Skeletal muscle tissue (tissue), 4 donors: ENCODE measurements around the gene ERVW-1. TPM values are rescaled to one million over a fixed set of nuclear protein-coding genes. Genes with fewer than 3 reads are reported as not detected.

Experiments used
- H3K27ac ChIP-seq: one replicate; pipeline ENCODE4 v1.7.0; 2013; ENCODE audit warnings: mild to moderate bottlenecking, low read depth, low read length, inconsistent platforms
- H3K27me3 ChIP-seq, 3 donors: one replicate each; pipeline ENCODE4 v1.7.0; 2013; ENCODE audit warnings: low read length in 3 of 3; ENCODE audit not compliant: control insufficient read depth in 3 of 3, insufficient read depth in 3 of 3
- H3K36me3 ChIP-seq, 3 donors: one replicate each; pipeline ENCODE4 v1.7.0; 2013; ENCODE audit warnings: low read length in 3 of 3; ENCODE audit not compliant: control insufficient read depth in 3 of 3, insufficient read depth in 3 of 3
- H3K4me1 ChIP-seq, 3 donors: one replicate each; pipeline ENCODE4 v1.7.0; 2013; ENCODE audit warnings: low read length in 3 of 3, mild to moderate bottlenecking in 3 of 3; ENCODE audit not compliant: control insufficient read depth in 3 of 3, insufficient read depth in 3 of 3
- H3K4me3 ChIP-seq, 3 donors: one replicate each; pipeline ENCODE4 v1.7.0; 2013; ENCODE audit warnings: low read length in 3 of 3
- H3K9ac ChIP-seq, 3 donors: one replicate each; pipeline ENCODE4 v1.7.0; 2013; ENCODE audit warnings: low read length in 3 of 3, mild to moderate bottlenecking in 3 of 3, moderate library complexity in 2 of 3, low read depth in 1 of 3
- H3K9me3 ChIP-seq, 3 donors: one replicate each; pipeline ENCODE4 v1.7.0; 2013; ENCODE audit warnings: low read length in 3 of 3; ENCODE audit not compliant: control insufficient read depth in 3 of 3
- total RNA-seq: library from RNA; depleted of rRNA; stranded (reverse); fragments of >200 nt; gene quantifications from one replicate; pipeline ENCODE4 v1.2.3, GENCODE V29; 2014
- donor health status: Osteomylitis.

Gene ERVW-1
- total RNA-seq, 1 donor from 2014 or later: not detected

DNA sequence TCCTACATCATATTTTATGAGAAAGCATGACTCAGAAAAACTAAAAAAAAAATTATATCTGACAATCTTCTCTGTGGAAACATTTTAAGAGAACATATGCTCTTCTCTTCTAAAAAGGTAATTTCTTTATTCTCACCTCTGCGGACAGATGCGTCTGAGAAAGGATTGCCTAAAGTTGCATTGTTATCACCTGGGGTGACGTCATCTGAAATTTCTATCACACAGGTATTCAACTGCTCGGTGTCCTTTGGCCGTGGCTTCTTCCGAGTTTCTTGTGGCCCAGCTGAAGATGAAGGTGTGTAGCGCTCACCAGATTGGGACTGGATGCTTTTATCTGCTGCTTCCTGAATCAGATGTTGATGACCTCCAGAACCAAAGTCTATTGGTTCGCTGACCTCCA lies 44.7 kb downstream of the ERVW-1 start:
- Histone ChIP-seq H3K27me3 (peaks cover 0 to 2% (median 0%) of the 10 kb centered on the region in 3 donors), H3K27ac (no peak overlapping the region), H3K4me3 (no peak overlapping the region), H3K36me3 (no peaks in the 10 kb centered on the region), H3K9me3 (no peaks in the 10 kb centered on the region), H3K9ac (no peak overlapping the region), H3K4me1 (no peaks in the 10 kb centered on the region)

DNA sequence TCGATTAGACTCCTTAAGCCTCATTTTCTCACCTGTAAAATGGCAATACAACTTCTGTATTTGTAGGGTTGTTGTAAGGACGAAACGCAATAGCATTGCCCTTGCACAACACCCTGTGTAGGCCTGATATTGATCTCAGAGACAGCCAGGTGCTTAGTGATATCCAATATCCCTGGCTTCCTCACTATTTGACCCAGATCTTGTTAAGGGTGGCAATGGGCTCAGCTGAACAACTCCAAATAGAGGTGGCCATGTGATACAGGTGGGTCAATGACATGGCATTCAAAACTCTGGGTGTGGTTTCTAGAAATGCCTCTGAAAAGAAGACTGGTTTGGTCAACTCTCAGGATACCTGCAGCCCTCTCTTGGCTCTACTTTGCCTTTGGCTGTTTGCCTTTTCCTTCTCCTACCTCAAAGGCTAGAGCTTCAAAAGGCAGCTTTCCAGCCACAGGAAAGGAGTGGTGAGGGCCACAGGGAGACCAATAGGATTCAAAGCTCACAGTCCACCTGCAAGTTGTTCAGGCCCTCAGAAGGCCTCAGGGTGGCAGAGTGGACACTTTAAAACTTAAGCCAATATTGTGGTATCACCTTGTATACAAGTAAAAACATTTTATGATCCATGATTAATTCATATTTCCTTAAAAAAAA lies 45.3 kb downstream of the ERVW-1 start:
- Histone ChIP-seq H3K9me3 (no peaks in the 10 kb centered on the region), H3K9ac (no peak overlapping the region), H3K27me3 (peaks cover 0 to 3% (median 0%) of the 10 kb centered on the region in 3 donors), H3K36me3 (no peaks in the 10 kb centered on the region), H3K4me1 (no peaks in the 10 kb centered on the region), H3K27ac (no peak overlapping the region), H3K4me3 (no peak overlapping the region)

DNA sequence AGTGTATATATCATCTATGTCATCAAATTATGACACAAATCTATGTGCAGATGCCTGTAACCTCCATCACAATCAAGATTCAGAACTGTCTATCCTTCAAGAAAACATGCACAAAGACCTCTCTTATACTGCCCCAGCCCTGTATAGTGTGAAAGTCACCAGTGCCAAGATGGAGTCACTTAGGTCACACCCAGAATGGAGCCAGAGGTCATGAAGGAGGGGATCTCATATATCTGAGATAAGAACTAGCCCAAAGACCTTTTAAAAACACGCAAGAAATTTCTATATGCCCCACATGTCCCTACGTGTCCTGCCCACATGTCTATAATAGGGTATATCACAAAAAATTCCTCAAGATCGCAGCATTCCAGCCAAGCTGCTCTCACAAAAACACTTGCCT lies 50.6 kb downstream of the ERVW-1 start:
- no peak overlapping the region for H3K9ac ChIP-seq
- H3K36me3 ChIP-seq: no peaks in the 10 kb centered on the region
- H3K4me1 ChIP-seq: peaks cover 0 to 3% (median 2%) of the 10 kb centered on the region in 3 donors
- no peaks in the 10 kb centered on the region for H3K9me3 ChIP-seq
- H3K27ac ChIP-seq: no peak overlapping the region
- peaks cover 4 to 9% (median 7%) of the 10 kb centered on the region in 3 donors for H3K27me3 ChIP-seq
- H3K4me3 ChIP-seq: no peak overlapping the region

DNA sequence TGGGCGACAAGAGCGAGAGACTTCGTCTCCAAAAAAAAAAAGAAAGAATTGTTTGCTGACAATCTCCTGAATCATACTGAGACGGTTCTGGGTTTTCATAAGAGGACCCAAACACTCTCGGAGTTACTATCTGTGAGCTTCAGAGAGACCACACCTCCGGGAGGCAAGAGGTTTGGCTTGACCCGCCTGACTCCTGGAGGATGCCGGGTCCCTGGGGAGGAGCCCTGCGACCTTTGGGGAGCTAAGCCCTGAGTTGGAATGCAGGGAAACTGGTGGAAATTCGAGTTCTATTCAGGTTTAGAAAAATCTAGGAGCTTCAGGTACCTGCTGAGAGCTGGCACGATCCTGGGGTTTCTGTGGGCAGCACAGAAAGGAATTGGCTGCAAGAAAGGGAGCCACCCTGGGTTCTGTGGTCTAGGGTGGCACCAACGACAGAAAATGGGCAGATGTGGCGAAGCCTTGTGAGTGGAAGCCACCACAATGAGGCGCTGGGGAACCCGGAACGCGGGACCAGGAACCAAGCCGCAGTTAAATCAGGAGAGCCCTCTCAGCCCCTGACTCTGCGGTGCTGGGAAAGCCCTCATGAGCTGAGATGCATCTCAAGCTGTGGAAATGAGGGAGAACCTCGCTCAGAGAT lies 52.3 kb downstream of the ERVW-1 start:
- Histone ChIP-seq H3K4me1 (peaks cover 0 to 3% (median 2%) of the 10 kb centered on the region in 3 donors), H3K36me3 (no peaks in the 10 kb centered on the region), H3K4me3 (no peak overlapping the region), H3K27me3 (peaks cover 4 to 9% (median 7%) of the 10 kb centered on the region in 3 donors), H3K27ac (no peak overlapping the region), H3K9me3 (no peaks in the 10 kb centered on the region), H3K9ac (no peak overlapping the region)

DNA sequence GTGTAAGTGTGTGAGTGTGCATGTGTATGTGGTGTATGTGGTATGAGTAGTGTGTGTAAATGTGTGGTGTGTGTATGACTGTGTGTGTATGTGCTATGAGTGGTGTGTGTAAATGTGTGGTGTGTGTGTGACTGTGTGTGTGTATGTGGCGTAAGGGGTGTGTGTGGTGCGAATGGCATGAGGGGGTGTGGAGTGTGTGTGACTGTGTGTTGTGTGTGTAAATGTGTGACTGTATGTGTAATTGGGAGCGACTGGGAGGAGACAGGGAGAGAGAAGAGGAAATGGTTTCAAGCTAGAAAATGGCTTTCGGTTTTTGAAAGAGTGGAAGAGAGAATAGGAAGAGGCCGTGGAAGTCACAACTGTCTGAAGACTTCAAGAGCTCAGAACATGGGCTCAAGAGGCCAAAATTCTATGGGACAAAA lies 54.0 kb downstream of the ERVW-1 start:
- Histone ChIP-seq H3K4me1 (peaks cover 0 to 3% (median 2%) of the 10 kb centered on the region in 3 donors), H3K27me3 (peaks cover 4 to 9% (median 7%) of the 10 kb centered on the region in 3 donors), H3K36me3 (no peaks in the 10 kb centered on the region), H3K9ac (no peak overlapping the region), H3K27ac (no peak overlapping the region), H3K4me3 (no peak overlapping the region), H3K9me3 (no peaks in the 10 kb centered on the region)

DNA sequence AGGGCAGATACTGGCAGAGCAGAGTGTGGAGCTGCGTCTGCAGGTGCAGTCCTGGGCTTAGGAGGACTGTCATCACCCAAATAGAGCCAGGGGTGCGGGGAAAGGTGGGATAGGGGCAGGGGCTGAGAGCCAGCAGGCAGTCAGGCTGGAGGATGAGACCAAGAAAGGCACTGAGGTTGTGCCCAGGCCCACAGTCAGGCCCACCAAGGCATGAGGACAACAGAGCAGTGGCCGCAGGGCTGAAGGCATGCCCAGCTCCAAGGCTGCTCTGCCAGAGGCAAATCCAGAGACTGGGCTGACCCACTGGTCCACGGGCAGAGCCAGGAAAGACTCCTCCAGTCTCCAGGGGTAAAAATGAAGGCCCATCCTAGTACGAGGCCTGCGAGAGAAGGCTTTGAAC lies 54.8 kb downstream of the ERVW-1 start:
- Histone ChIP-seq H3K27ac (no peak overlapping the region), H3K4me1 (peaks cover 0 to 3% (median 2%) of the 10 kb centered on the region in 3 donors), H3K27me3 (peaks cover 4 to 9% (median 7%) of the 10 kb centered on the region in 3 donors), H3K9me3 (no peaks in the 10 kb centered on the region), H3K36me3 (no peaks in the 10 kb centered on the region), H3K4me3 (no peak overlapping the region), H3K9ac (no peak overlapping the region)

DNA sequence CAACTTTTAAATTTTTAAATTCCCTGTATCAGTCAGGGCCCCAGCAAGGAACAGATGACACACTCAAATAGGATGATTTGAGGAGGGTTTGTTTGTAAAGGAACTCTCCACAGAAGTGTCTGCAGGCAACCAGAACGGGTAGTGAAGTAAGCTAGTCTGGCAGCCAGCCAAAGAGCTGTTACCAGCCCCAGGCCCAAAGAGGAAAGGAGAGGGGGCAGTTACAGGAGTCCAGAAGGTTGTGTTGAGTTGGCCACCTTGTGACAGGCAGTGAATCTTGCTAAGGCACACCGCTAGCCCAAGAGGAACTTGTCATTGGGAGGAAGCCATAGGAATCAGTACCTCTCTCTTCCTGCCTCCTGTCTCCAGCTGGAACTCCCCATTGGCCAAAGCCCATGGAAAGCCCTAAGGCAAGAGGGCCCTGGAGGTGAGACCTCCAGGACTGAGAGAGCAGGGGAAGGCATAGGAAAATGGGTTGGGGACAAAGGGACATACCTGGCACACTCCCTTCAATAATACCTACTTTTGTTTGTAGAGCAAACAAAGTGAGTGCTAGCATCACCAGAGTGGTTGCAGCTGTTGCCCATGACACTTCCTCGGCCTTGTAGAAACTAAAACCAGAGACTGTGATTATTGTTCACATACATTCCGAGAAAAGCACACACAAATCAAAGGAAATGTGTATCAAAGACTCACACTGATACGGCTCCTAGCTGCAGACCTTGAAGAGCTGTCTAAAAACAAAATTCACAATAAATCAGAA lies 55.9 kb downstream of the ERVW-1 start:
- H3K27ac ChIP-seq: no peak overlapping the region
- H3K27me3 ChIP-seq: peaks cover 0 to 9% (median 7%) of the 10 kb centered on the region in 3 donors
- H3K9ac ChIP-seq: no peak overlapping the region
- no peaks in the 10 kb centered on the region for H3K9me3 ChIP-seq
- no peak overlapping the region for H3K4me3 ChIP-seq
- H3K4me1 ChIP-seq: peaks cover 0 to 3% (median 2%) of the 10 kb centered on the region in 3 donors
- no peaks in the 10 kb centered on the region for H3K36me3 ChIP-seq

Other genes starting within 250 kb of the ERVW-1 start
- gene KRIT1, start 232.0 kb downstream of the ERVW-1 start, total RNA-seq: 43.8 TPM
- gene ANKIB1, start 232.0 kb downstream of the ERVW-1 start, total RNA-seq: 31.3 TPM
- gene GATAD1, start 30.5 kb downstream of the ERVW-1 start, total RNA-seq: 30.3 TPM
- 48.5 TPM for gene PEX1, start 50.6 kb upstream of the ERVW-1 start, total RNA-seq
- 11.0 TPM for gene RBM48, start 50.8 kb upstream of the ERVW-1 start, total RNA-seq
- 19.8 TPM for gene FAM133B, start 112.4 kb upstream of the ERVW-1 start, total RNA-seq